IPS-NIHi7 (cell line): ENCODE results near the gene VSTM2L.

Experiments
- DNase-seq: peaks from one replicate; pipeline ENCODE4 v3.0.0; 2012; ENCODE audit warnings: mixed read lengths; ENCODE audit errors: extremely low spot score

Gene VSTM2L

GRCh38 chr20:37987602-37988290 lies 84.8 kb downstream of the VSTM2L start:
- DNase-seq: no peak

GRCh38 chr20:37988306-37988954 lies 85.5 kb downstream of the VSTM2L start:
- DNase-seq: no peak

- DNase-seq: no peak
Measured at GRCh38 chr20:37989601-37990295, 86.8 kb downstream of the VSTM2L start.

DNA sequence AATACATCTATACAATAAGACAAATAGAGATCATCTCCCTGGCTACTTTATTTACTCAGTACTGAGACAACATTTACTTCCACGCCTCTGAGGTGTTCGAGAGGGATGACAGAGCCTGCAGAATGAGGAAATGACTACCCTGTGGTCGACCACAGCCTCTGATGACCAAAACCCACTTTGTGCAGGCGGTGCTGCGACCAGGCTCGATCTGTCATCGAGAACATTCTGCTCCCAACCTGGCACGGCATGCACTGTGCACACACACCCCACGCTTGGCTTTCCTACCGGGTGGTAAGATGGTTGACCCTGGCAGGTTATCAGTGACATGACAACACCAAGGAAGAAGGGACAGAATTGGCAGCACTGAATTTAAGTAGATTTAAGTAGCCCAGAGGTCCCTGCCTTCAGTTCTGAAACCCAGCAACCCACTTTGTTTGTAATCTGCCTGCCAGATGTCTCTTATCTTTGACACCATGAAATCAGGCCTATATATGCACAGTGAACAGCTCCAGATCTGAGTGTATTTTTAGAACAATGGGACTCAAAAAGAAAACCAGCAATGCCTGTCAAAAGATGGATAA lies 87.7 kb downstream of the VSTM2L start:
- DNase-seq: no peak

DNA sequence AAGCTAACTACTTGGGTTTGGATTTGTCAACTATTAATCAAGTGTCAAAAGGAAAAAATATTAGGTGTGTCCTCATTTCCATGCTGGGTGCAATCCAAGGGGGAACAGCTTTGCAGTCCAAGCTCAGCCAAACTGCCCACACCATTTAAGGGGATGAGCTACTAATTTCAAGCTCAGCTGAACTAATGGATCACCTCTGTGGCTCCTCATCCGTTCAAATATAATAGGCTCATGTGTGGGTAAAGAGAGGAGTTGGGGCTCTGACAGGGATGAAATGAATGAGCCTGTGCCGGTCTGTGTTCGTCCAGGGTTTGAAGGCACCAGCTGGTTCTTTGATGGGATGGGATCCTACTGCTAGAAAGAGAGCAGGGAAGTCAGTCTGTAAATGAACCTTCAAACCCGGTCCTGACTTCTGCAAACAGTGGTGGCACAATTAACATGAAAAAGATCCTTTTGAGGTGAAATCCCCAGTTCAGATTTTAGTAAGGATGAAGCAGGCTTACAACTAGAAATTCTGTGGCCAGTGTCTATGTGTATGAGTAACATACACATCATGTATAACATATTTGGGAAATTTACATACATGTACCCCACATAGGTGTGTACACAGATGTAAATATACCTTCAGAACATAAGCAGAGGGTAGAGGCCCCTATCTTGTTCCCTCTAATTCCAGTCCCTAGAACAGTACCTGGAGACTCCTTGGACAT lies 88.4 kb downstream of the VSTM2L start:
- DNase-seq: no peak

DNA sequence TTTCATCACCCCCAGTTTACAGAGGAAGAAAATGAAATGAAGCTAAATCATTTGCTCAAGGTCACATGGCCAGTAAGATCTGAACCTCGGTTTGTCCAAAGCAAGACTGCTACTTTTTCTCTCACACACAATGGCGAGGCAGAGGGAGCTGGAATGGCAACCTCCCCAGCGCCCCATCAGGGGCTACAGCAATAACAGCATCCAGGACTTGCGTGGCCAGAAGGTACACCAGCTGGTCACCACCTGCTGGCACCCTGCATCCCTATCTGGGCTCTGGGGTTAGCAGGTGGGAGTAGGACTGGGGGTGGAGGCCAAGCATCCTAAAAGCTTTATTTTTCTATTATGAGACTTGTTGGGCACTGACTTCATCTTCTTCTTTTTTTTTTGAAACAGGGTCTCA lies 89.0 kb downstream of the VSTM2L start:
- DNase-seq: no peak

GRCh38 chr20:37992802-37993409 lies 90.0 kb downstream of the VSTM2L start:
- peak; percentile 71 for DNase-seq

GRCh38 chr20:37994512-37994911 lies 91.6 kb downstream of the VSTM2L start:
- DNase-seq: peak; percentile 38
